Esophagus muscularis mucosa (tissue), 4 donors: ENCODE data around the gene IL9. TPM values are rescaled to one million over a fixed set of nuclear protein-coding genes. Genes with fewer than 3 reads are reported as not detected.

Source experiments
- DNase-seq: peaks from one replicate; pipeline ENCODE4 v3.0.0-alpha.2; 2017; ENCODE audit errors: extremely low spot score
- H3K27ac ChIP-seq, 4 donors: fragments of 200-600 bp; sonication (generic); replicated peaks in 1 of 4; 1 replicate in 3 of 4; 2 replicates in 1 of 4; pipeline ENCODE4 v1.5.1; 2016 to 2019; ENCODE audit warnings: mild to moderate bottlenecking in 1 of 4
- H3K27me3 ChIP-seq, 4 donors: fragments of 200-600 bp; sonication (generic); one replicate each; pipeline versions ENCODE4 v1.5.1 to v1.6.0; 2016 to 2019
- H3K36me3 ChIP-seq, 4 donors: fragments of 200-600 bp; sonication (generic); one replicate each; pipeline ENCODE4 v1.5.1; 2016 to 2019
- H3K4me1 ChIP-seq, 4 donors: fragments of 200-600 bp; sonication (generic); one replicate each; pipeline ENCODE4 v1.5.1; 2016 to 2019
- H3K4me3 ChIP-seq, 4 donors: fragments of 200-600 bp; sonication (generic); 1 replicate in 2 of 4; 2 replicates in 2 of 4; pipeline ENCODE4 v1.5.1; 2016 to 2019; ENCODE audit warnings: mild to moderate bottlenecking in 4 of 4, moderate library complexity in 1 of 4
- H3K9me3 ChIP-seq, 4 donors: fragments of 200-600 bp; sonication (generic); 1 replicate in 3 of 4; 2 replicates in 1 of 4; pipeline ENCODE4 v1.5.1; 2016 to 2019
- EP300 ChIP-seq: sonication (generic); formaldehyde crosslinking; IDR thresholded peaks from one replicate; pipeline ENCODE4 v1.6.1; 2017; ENCODE audit warnings: antibody characterized with exemption
- POLR2A ChIP-seq: fragments of 450-650 bp; IDR thresholded peaks from one replicate; pipeline ENCODE4 v1.6.1; 2017; ENCODE audit warnings: antibody characterized with exemption, moderate library complexity, mild to moderate bottlenecking, low read depth
- POLR2AphosphoS5 ChIP-seq, 2 donors: sonication (generic); formaldehyde crosslinking; IDR thresholded peaks; one replicate each; pipeline ENCODE4 v1.6.1; 2017; ENCODE audit warnings: antibody characterized with exemption in 2 of 2
- WGBS: methylation state at CpG from one replicate; pipeline ENCODE4 v1.1.5; 2018; 5-methylcytosine and 5-hydroxymethylcytosine counted together
- intact Hi-C: fragments of 100-400 bp; cut with DNase I; formaldehyde crosslinking; loops from one replicate; pipeline ENCODE4 v1.15.1; 2023
- total RNA-seq, 4 donors: library from RNA; depleted of rRNA; stranded (reverse); fragments of >200 nt; gene quantifications; one replicate each; pipeline versions ENCODE4 v1.1.0 to v1.2.1, GENCODE V29; 2016
- TF ChIP-seq, protein P1 (sequence below), 3 experiments: fragments of 200-600 bp in 2 of 3; fragments of 450-650 bp in 1 of 3; sonication (generic) in 2 of 3; IDR thresholded peaks; one replicate each; pipeline ENCODE4 v1.5.1; 2017 to 2019; ENCODE audit warnings: antibody characterized with exemption in 3 of 3, mild to moderate bottlenecking in 2 of 3, moderate library complexity in 1 of 3

The IL9 gene
- total RNA-seq, 4 donors from 2014 or later = not detected

DNA sequence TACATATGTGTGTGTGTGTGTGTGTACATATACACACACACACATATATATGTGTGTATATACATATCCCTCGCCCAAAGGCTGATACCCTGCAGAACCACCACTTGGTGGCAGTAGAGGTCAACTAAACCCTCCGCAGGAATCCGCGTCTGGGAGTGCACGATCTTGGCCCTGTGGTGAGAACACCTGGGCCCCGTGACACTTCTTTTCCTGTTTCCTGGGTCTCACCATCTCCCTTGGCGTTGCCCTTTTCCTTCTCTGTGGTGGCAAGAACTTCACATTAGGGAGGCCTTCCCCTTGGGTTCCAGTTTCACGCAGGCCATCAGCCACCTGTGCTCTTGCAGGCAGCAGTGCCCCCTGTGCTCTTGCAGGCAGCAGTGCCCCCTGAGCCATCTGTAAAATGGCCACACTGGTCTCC lies 8.2 kb downstream of the IL9 start:
- Histone ChIP-seq H3K4me3 (no peak overlapping the region), H3K9me3 (no peaks in the 10 kb centered on the region), H3K27me3 (no peaks in the 10 kb centered on the region), H3K27ac (no peak overlapping the region), H3K4me1 (peaks cover 0 to 24% (median 20%) of the 10 kb centered on the region in 4 donors), H3K36me3 (no peaks in the 10 kb centered on the region)
- intact Hi-C loops = loop anchor here (1.0 to 5.0 kb wide), 3 partner anchors 175 to 325 kb away; no protein-coding TSS in a partner anchor
- DNase-seq = no peak
- TF ChIP-seq, protein P1, sequence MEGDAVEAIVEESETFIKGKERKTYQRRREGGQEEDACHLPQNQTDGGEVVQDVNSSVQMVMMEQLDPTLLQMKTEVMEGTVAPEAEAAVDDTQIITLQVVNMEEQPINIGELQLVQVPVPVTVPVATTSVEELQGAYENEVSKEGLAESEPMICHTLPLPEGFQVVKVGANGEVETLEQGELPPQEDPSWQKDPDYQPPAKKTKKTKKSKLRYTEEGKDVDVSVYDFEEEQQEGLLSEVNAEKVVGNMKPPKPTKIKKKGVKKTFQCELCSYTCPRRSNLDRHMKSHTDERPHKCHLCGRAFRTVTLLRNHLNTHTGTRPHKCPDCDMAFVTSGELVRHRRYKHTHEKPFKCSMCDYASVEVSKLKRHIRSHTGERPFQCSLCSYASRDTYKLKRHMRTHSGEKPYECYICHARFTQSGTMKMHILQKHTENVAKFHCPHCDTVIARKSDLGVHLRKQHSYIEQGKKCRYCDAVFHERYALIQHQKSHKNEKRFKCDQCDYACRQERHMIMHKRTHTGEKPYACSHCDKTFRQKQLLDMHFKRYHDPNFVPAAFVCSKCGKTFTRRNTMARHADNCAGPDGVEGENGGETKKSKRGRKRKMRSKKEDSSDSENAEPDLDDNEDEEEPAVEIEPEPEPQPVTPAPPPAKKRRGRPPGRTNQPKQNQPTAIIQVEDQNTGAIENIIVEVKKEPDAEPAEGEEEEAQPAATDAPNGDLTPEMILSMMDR (IDR thresholded peaks at IDR 0.05) = peak; percentile 77 to 90 (median 85)
- TF ChIP-seq POLR2AphosphoS5 (IDR thresholded peaks at IDR 0.05) (peak in 1 of 2 donors; percentile 6), POLR2A (no peak)
- WGBS = 13% methylated on average over 8 of the region's 8 CpGs

DNA sequence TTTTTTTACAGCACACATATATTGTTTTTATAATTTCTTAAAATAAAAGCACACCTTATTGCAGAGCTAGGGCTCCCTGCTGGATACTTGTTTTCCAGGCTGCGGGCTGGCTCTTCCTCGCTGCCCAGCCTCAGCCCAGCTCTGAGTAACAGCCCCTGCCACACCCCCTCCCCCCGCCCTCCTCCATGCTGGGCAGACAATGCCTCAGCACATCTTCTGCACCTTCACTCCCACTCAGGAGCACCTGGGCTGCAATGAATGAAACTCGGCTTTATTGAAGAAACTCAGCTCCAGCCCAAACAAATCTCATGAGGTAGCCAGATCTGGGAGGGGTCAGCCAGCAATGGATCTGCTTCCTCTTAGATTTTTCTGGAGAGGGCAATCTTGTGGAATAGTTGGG lies 9.5 kb downstream of the IL9 start:
- no peaks in the 10 kb centered on the region for H3K27me3 ChIP-seq
- 49% methylated on average over 4 of the region's 4 CpGs for WGBS
- peaks cover under 1 to 27% (median 23%) of the 10 kb centered on the region in 4 donors for H3K4me1 ChIP-seq
- TF ChIP-seq, protein P1 (IDR thresholded peaks at IDR 0.05) = no peak
- TF ChIP-seq EP300 (no peak), POLR2AphosphoS5 (IDR thresholded peaks at IDR 0.05) (no peak), POLR2A (no peak)
- no peaks in the 10 kb centered on the region for H3K36me3 ChIP-seq
- no peaks in the 10 kb centered on the region for H3K9me3 ChIP-seq
- no peak for DNase-seq
- intact Hi-C loops = loop anchor here (5.0 kb wide), 2 partner anchors 176 to 196 kb away; no protein-coding TSS in a partner anchor
- no peak overlapping the region for H3K4me3 ChIP-seq
- no peak overlapping the region for H3K27ac ChIP-seq

DNA sequence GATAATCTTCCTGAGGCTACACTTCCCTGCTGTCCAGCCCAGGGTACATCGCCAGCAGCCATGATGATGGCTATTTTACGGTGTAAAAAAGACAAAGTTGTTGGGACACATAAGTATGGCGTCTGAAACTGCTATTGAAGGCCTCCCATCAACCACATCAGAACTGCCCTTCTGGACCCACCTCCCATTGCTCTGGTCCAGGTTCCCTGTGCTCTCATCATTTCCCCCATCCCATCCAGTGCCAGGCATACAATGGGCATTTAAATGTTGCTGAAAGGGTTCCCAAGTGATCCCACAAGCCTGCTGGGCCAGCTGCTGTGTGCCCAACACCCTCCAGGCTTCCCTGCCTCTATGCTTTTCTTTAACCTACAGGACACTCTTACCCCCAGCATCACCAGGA lies 10.6 kb downstream of the IL9 start:
- Histone ChIP-seq H3K27ac (no peak overlapping the region), H3K9me3 (no peaks in the 10 kb centered on the region), H3K27me3 (no peaks in the 10 kb centered on the region), H3K4me3 (no peak overlapping the region), H3K4me1 (peaks cover 6 to 32% (median 27%) of the 10 kb centered on the region in 4 donors), H3K36me3 (no peaks in the 10 kb centered on the region)
- TF ChIP-seq, protein P1 (IDR thresholded peaks at IDR 0.05) = no peak
- TF ChIP-seq POLR2AphosphoS5 (IDR thresholded peaks at IDR 0.05) (no peak), EP300 (no peak), POLR2A (no peak)
- no peak for DNase-seq
- intact Hi-C loops = loop anchor here (5.0 kb wide), 2 partner anchors 177 to 197 kb away; no protein-coding TSS in a partner anchor
- WGBS = 100% methylated on average over 3 of the region's 3 CpGs

- no peak overlapping the region for H3K27ac ChIP-seq
- H3K27me3 ChIP-seq = no peaks in the 10 kb centered on the region
- intact Hi-C loops = no loop called here
- TF ChIP-seq EP300 (no peak), POLR2AphosphoS5 (IDR thresholded peaks at IDR 0.05) (no peak), POLR2A (no peak)
- TF ChIP-seq, protein P1 (IDR thresholded peaks at IDR 0.05) = no peak
- WGBS = 64% methylated on average over 4 of the region's 4 CpGs
- H3K4me3 ChIP-seq = no peak overlapping the region
- H3K4me1 ChIP-seq = peaks cover 6 to 48% (median 40%) of the 10 kb centered on the region in 4 donors
- no peaks in the 10 kb centered on the region for H3K9me3 ChIP-seq
- DNase-seq = no peak
- H3K36me3 ChIP-seq = no peaks in the 10 kb centered on the region
Measured at GRCh38 chr5:135883441-135883840, 12.2 kb downstream of the IL9 start.

DNA sequence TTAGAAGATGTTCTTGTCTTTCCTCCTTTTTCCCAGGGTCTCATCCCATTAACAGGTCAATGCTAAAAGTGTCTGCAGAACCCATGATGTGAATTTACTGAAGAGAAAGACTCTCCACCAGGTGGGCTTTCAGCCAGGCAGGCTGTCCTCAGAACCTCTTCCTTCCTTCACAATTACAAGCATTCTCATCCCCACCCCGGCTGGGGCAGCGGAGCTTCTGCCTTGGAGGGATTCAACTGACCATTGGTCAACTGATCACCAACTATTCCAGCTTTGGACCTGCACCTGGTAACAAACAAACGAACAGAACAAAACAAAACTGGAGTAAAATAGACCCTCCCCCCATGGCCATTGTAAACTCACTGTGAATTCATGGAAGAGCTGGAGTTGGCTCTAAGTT lies 12.6 kb downstream of the IL9 start:
- Histone ChIP-seq H3K9me3 (no peaks in the 10 kb centered on the region), H3K27ac (no peak overlapping the region), H3K27me3 (no peaks in the 10 kb centered on the region), H3K36me3 (no peaks in the 10 kb centered on the region), H3K4me1 (peaks cover 10 to 52% (median 44%) of the 10 kb centered on the region in 4 donors), H3K4me3 (no peak overlapping the region)
- TF ChIP-seq EP300 = no peak
- TF ChIP-seq POLR2A = no peak
- TF ChIP-seq, protein P1 (IDR thresholded peaks at IDR 0.05) = no peak
- TF ChIP-seq POLR2AphosphoS5 (IDR thresholded peaks at IDR 0.05) = no peak
- 83% methylated on average over 3 of the region's 3 CpGs for WGBS
- no peak for DNase-seq
- intact Hi-C loops = no loop called here
